Retina (tissue), 1 donor: ENCODE data around the gene CRY2.
"Not testable (repeated sequence)": the region's sequence is repeated elsewhere in the genome, so short reads cannot be mapped to it uniquely, and the experiment has no call there.

ENCODE experiments used
- DNase-seq: peaks from one replicate; pipeline ENCODE4 v3.0.0-alpha.2; 2016

The CRY2 gene

GRCh38 chr11:45846974-45847910 is at the start of gene CRY2:
Gene CRY2, plus strand, starts transcription at chr11:45847475. Its CDS starts 16 bp downstream, at chr11:45847491.
- peak; percentile 98 for DNase-seq

GRCh38 chr11:45798793-45799441 is 48.4 kb upstream of the CRY2 start:
- no peak for DNase-seq

- DNase-seq: no peak
Observed at GRCh38 chr11:45799562-45799961, 47.7 kb upstream of the CRY2 start.

- DNase-seq: no peak
Observed at GRCh38 chr11:45800261-45800660, 47.0 kb upstream of the CRY2 start.

- DNase-seq: no peak
Observed at GRCh38 chr11:45801723-45802315, 45.5 kb upstream of the CRY2 start.

- DNase-seq: no peak
Observed at GRCh38 chr11:45802531-45803317, 44.6 kb upstream of the CRY2 start.

- DNase-seq: peak; percentile 80
Observed at GRCh38 chr11:45803971-45804760, 43.1 kb upstream of the CRY2 start.

- peak; percentile 93 for DNase-seq
Observed at GRCh38 chr11:45804761-45805304, 42.4 kb upstream of the CRY2 start, which contains the start of gene SLC35C1. Gene SLC35C1, plus strand, starts transcription at chr11:45805149. Its CDS starts 653 bp downstream, at chr11:45805802.

- peak; percentile 58 for DNase-seq
Observed at GRCh38 chr11:45805305-45806071, 41.8 kb upstream of the CRY2 start.

GRCh38 chr11:45806072-45806933 is 41.0 kb upstream of the CRY2 start:
- no peak for DNase-seq

GRCh38 chr11:45806937-45807791 is 40.1 kb upstream of the CRY2 start:
- no peak for DNase-seq

- no peak for DNase-seq
Observed at GRCh38 chr11:45807792-45808238, 39.5 kb upstream of the CRY2 start.

- DNase-seq: not testable (repeated sequence)
Observed at GRCh38 chr11:45808427-45808826, 38.8 kb upstream of the CRY2 start.

GRCh38 chr11:45809456-45810395 is 37.5 kb upstream of the CRY2 start:
- no peak for DNase-seq

GRCh38 chr11:45810431-45811108 is 36.7 kb upstream of the CRY2 start:
- DNase-seq: no peak

GRCh38 chr11:45811109-45811435 is 36.2 kb upstream of the CRY2 start:
- no peak for DNase-seq
